Kidney (tissue), 14 donors: ENCODE data around the gene AK5. TPM values are rescaled to one million over a fixed set of nuclear protein-coding genes. Genes with fewer than 3 reads are reported as not detected.
"Not testable (repeated sequence)": the region's sequence is repeated elsewhere in the genome, so short reads cannot be mapped to it uniquely, and the experiment has no call there.

Experiments
- DNase-seq, 5 donors: peaks; one replicate each; pipeline ENCODE4 v3.0.0-alpha.2; 2013 to 2020
- FAIRE-seq: peaks from 2 replicates; lab custom pipeline; 2012; peaks lifted over from hg19 to GRCh38; lab: Jason Lieb, UNC
- H3K27ac ChIP-seq, 2 donors: one replicate each; pipeline ENCODE4 v1.7.0; 2013; ENCODE audit warnings: low read depth in 2 of 2, low read length in 2 of 2, inconsistent platforms in 1 of 2
- H3K27me3 ChIP-seq: one replicate; pipeline ENCODE4 v1.7.1; 2013; ENCODE audit warnings: low read length, inconsistent platforms; ENCODE audit not compliant: control insufficient read depth, insufficient read depth
- H3K36me3 ChIP-seq, 3 donors: one replicate each; pipeline versions ENCODE4 v1.7.0 to v1.7.1; 2013; ENCODE audit warnings: low read length in 3 of 3, control low read depth in 1 of 3, inconsistent platforms in 1 of 3; ENCODE audit not compliant: insufficient read depth in 3 of 3, control insufficient read depth in 2 of 3
- H3K4me1 ChIP-seq, 3 donors: one replicate each; pipeline versions ENCODE4 v1.7.0 to v1.7.1; 2013; ENCODE audit warnings: low read length in 3 of 3, inconsistent platforms in 1 of 3, low read depth in 1 of 3; ENCODE audit not compliant: control insufficient read depth in 2 of 3, insufficient read depth in 2 of 3
- H3K4me3 ChIP-seq, 3 donors: one replicate each; pipeline versions ENCODE4 v1.7.0 to v1.8.1; 2013; ENCODE audit warnings: low read length in 3 of 3, control low read depth in 1 of 3, inconsistent platforms in 1 of 3
- H3K9ac ChIP-seq, 3 donors: one replicate each; pipeline versions ENCODE4 v1.7.0 to v1.7.1; 2013; ENCODE audit warnings: low read length in 3 of 3, control low read depth in 1 of 3, inconsistent platforms in 1 of 3
- H3K9me3 ChIP-seq, 3 donors: one replicate each; pipeline versions ENCODE4 v1.7.0 to v1.7.1; 2013; ENCODE audit warnings: low read length in 3 of 3, control low read depth in 1 of 3, inconsistent platforms in 1 of 3; ENCODE audit not compliant: control insufficient read depth in 2 of 3, insufficient read depth in 1 of 3
- intact Hi-C: fragments of 100-400 bp; cut with DNase I; formaldehyde crosslinking; loops from one replicate; pipeline ENCODE4 v1.11.1; 2022
- polyA plus RNA-seq: library from polyadenylated mRNA; stranded (reverse); fragments of 350-450 nt; fragmentation: Illumina TruSeq; extraction: RNeasy Lipid Tissue Mini Kit (QIAGEN cat#74804); gene quantifications from one replicate; pipeline ENCODE4 v1.2.3, GENCODE V29; 2014; ENCODE audit warnings: low read depth, low replicate concordance; ENCODE audit not compliant: insufficient read depth
- total RNA-seq: library from RNA; stranded (reverse); fragmentation: NEBNext Ultra II Directional; extraction: Animal tissue kit (Norgen Biotek cat#: 25700); gene quantifications from one replicate; pipeline ENCODE4 v1.2.1, GENCODE V29; 2021
- TF ChIP-seq, protein P1 (sequence below): IDR thresholded peaks from 3 replicates; pipeline ENCODE4 v1.5.1; 2012; ENCODE audit warnings: mild to moderate bottlenecking, moderate library complexity, borderline replicate concordance; ENCODE audit not compliant: insufficient read depth; ENCODE audit errors: extremely low read depth
- donor health status: control.
- donor health status: control.
- donor health status: control.
- donor health status: control.
- donor health status: control.
- donor health status: DM: yes; HTN: yes; CAD: no.
- donor health status: Normal renal cell carcinoma (clear cell type).

AK5 gene
- total and polyA plus RNA-seq, 2 donors from 2014 or later, result 1.7 to 2.5 TPM

DNA sequence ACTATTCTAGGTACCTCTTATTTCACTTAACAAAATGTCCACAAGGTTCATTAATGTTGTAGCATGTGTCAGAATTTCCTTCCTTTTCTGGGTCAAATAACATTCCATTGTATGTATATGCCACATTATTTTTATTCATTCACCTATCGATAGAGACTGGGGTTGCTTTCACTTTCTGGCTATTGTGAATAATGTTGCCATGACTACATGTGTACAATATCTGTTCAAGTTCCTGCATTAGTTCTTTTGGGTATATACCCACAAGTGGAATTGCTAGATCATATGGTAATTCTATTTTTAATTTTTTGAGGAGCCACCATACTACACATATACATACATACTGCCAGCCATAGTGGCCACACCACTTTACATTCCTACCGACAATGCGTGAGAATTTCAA lies 242.2 kb downstream of the AK5 start:
- H3K9ac ChIP-seq, result no peak overlapping the region
- H3K27me3 ChIP-seq, result no peaks in the 10 kb centered on the region
- no peaks in the 10 kb centered on the region for H3K4me1 ChIP-seq
- no peak overlapping the region for H3K27ac ChIP-seq
- no peaks in the 10 kb centered on the region for H3K9me3 ChIP-seq
- intact Hi-C loops, result no loop called here
- no peak overlapping the region for H3K4me3 ChIP-seq
- FAIRE-seq (no peak), DNase-seq (no peak)
- TF ChIP-seq, protein P1, sequence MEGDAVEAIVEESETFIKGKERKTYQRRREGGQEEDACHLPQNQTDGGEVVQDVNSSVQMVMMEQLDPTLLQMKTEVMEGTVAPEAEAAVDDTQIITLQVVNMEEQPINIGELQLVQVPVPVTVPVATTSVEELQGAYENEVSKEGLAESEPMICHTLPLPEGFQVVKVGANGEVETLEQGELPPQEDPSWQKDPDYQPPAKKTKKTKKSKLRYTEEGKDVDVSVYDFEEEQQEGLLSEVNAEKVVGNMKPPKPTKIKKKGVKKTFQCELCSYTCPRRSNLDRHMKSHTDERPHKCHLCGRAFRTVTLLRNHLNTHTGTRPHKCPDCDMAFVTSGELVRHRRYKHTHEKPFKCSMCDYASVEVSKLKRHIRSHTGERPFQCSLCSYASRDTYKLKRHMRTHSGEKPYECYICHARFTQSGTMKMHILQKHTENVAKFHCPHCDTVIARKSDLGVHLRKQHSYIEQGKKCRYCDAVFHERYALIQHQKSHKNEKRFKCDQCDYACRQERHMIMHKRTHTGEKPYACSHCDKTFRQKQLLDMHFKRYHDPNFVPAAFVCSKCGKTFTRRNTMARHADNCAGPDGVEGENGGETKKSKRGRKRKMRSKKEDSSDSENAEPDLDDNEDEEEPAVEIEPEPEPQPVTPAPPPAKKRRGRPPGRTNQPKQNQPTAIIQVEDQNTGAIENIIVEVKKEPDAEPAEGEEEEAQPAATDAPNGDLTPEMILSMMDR, result no peak
- no peaks in the 10 kb centered on the region for H3K36me3 ChIP-seq

DNA sequence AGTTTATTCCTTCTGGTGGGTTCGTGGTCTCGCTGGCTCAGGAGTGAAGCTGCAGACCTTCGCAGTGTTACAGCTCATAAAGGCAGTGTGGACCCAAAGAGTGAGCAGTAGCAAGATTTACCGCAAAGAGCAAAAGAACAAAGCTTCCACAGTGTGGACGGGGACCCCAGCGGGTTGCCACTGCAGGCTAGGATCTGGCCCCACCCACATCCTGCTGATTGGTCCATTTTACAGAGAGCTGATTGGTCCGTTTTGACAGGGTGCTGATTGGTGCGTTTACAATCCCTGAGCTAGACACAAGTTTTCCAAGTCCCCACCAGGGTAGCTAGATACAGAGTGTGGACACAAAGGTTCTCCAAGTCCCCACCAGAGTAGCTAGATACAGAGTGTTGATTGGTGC lies 249.3 kb downstream of the AK5 start:
- not testable (repeated sequence) for H3K9ac ChIP-seq, FAIRE-seq, H3K4me3 ChIP-seq, DNase-seq, H3K27me3 ChIP-seq, H3K27ac ChIP-seq, H3K4me1 ChIP-seq, H3K9me3 ChIP-seq, H3K36me3 ChIP-seq
- intact Hi-C loops, result loop anchor here (5.0 kb wide), 1 partner anchor 384 kb away; no protein-coding TSS in a partner anchor

DNA sequence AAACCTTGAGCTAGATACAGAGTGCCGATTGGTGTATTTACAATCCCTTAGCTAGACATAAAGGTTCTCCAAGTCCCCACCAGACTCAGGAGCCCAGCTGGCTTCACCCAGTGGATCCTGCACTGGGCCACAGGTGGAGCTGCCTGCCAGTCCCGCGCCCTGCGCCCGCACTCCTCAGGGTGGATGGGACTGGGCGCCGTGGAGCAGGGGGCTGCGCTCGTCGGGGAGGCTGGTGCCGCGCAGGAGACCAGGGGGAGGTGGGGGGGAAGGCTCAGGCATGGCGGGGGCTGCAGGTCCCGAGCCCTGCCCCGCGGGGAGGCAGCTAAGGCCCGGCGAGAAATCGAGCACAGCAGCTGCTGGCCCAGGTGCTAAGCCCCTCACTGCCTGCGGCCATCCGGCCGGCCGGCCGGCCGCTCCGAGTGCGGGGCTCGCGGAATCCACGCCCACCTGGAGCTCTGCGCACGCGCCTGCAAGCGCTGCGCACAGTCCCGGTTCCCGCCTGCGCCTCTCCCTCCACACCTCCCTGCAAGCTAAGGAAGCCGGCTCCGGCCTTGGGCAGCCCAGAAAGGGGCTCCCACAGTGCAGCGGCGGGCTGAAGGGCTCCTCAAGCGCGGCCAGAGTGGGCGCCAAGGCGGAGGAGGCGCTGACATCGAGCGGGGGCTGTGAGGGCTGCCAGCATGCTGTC lies 249.9 kb downstream of the AK5 start:
- not testable (repeated sequence) for H3K4me1 ChIP-seq, H3K9me3 ChIP-seq, H3K36me3 ChIP-seq, H3K27ac ChIP-seq, DNase-seq, FAIRE-seq, H3K27me3 ChIP-seq, H3K9ac ChIP-seq, H3K4me3 ChIP-seq
- intact Hi-C loops, result loop anchor here (5.0 kb wide), 1 partner anchor 384 kb away; no protein-coding TSS in a partner anchor

DNA sequence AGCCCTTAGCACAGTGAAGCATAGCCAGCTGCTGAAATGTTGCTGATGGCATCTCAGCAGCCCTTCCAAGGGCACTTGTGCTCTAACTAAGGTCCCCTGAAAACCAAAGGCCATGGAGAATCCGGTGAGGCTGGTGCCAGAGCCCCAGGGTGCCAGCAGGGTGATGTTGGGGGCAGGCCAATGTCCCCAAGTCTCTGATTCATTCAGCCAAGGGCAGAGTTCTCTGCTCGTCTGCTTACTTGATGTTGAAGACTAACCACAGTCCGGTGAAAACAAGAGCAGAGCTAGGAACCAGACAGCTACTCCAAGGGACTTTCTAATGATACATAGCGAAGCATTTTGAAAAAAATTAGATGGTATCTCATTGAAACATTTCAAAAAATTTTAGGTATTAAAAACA lies 250.8 kb downstream of the AK5 start:
- peaks cover 0 to 2% (median 0%) of the 10 kb centered on the region in 3 donors for H3K4me1 ChIP-seq
- intact Hi-C loops, result loop anchor here (5.0 kb wide), 1 partner anchor 385 kb away; no protein-coding TSS in a partner anchor
- no peak overlapping the region for H3K4me3 ChIP-seq
- H3K36me3 ChIP-seq, result no peaks in the 10 kb centered on the region
- TF ChIP-seq, protein P1, result no peak
- H3K9ac ChIP-seq, result no peak overlapping the region
- DNase-seq (no peak), FAIRE-seq (no peak)
- no peaks in the 10 kb centered on the region for H3K27me3 ChIP-seq
- no peak overlapping the region for H3K27ac ChIP-seq
- no peaks in the 10 kb centered on the region for H3K9me3 ChIP-seq
